NCI-H2227 treated with DMSO at 0.1 percent for 48 hours (cell line): Measurements from ENCODE around the gene NFATC2.

ENCODE experiments used
- DNase-seq: peaks from one replicate; lab custom pipeline; 2025; lab: John Stamatoyannopoulos, UW

The NFATC2 gene

DNA sequence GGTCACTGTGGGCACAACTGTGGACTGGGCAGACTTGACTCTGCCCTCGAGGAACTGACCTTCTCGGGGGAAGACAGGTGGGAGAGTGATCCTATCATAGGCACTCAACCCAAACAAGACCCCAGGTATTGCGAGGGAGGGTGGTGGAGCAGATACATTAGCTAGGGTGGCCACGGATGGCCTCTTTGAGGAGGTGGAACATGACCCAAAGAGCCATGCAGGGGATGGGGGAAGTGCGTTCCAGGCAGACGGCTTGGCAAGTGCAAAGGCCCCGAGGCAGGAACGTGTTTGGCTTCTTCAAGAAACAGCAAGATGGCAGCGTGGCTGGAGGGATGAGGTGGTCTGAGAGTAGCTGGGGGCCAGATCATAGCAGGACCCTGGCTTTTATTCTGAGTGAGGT lies 167.6 kb downstream of the NFATC2 start:
- DNase-seq: no peak

DNA sequence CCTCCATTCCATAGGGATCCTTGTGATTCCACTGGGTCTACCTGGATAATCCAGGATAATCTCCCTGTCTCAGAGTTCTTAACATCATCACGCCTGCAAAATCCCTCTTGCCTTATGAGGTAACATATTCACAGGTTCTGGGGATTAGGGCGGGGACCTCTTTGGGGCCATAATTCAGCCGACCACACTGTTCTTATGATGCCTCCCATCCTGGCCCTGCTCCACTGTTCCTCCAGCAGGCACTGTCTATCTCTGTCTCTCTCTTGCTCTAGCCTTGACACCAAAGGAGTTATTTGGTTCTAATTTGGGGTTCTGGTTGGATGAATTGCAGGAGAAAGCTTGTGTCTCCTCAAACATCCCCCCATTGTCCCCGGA lies 168.1 kb downstream of the NFATC2 start:
- DNase-seq: no peak

DNA sequence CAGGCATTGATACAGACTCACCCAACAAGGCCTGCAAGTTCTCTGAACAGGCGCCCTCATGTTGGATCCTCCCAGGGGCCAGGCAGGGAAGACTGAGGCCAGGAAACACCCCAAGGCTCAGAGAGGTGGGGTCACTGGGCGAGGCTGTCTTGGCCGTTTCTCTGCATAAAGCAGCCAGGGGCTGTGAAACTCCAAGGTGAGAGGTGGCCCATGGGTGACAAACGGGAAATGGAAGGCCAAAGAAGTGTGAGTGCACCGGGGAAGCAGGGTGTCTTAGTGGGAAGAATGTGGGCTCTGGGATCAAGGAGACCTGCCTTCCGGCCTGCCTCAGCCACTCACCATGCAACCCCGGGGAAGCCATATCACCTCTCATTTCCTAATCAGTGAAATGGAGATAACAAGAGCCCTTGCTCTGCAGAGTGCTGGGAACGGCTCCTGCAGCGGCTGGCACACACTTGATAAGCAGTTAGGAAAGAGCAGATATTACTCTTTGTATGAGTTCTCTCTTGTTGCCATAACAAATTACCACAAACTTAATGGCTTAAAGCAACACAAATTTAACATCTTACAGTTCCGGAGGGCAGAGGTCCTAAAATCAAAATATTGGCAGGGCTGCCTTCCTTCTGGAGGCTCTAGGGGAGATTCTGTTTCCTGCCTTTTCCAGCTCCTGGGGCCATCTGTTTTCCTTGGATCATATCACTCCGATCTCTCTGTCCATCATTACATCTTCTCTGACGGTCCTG lies 168.6 kb downstream of the NFATC2 start:
- DNase-seq: no peak

DNA sequence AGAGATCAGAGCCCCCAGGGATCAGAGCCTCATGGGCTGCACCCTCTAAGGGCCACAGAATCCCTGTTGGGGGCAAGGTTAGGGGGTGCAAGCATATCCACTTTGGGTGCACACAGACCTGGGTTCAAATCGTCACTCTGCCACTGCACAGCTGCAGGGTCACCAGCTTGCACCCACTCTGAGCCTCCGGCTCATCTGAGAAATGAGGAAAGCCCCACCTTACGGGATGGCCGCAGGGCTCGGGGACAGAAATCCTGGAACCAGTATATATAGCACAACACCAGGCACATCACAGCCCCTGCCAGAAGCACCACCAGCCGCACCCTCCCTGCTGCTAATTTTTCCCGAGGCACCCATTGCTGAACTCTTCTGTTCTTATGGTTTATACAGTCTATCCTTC lies 169.6 kb downstream of the NFATC2 start:
- no peak for DNase-seq

DNA sequence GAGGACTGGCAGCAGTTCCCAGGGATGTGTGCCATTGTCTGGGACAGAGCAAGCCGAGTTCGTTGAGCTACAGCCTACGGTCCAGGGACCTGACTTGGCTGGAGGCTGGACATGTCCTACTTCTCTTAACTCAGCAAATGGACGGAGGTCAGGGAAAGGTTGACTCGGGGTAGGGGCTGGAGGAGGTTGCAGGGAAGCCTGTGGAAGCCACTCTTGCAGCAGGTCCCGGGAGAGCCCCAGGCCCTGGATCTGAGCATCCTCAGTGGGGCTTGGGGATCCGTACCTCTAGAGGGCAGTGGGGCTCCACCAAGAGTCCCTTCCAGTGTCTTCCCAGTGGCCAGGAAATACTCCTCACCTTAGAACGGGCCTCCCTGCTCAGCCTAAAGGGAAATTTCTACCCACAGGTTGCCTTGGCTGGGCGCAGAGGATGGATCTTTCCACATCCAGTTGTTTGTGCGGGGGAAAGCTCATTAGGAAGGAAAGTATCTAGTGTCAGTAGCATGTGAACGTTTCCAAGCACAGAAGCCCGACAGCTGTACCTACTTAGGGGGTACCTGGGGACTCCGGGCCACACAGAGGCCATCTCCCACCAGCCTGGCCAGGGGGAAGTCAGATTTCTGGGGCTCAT lies 170.2 kb downstream of the NFATC2 start:
- DNase-seq: no peak

DNA sequence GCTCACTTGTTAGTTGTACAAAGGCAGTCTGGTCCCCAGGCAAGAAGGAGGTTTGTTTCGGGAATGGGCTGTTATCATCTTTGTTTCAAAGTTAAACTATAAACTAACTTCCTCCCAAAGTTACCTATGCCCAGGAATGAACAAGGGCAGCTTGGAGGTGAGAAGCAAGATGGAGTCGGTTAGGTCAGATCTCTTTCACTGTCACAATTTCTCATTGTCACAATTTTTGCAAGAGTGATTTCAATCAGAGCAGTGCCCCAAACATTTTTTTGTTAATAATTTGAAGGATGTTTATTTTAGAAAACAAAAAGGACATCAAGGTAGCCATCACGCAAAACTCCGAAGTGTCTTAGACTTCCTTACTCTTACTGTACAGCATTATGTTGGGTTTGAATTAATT lies 170.8 kb downstream of the NFATC2 start:
- no peak for DNase-seq

DNA sequence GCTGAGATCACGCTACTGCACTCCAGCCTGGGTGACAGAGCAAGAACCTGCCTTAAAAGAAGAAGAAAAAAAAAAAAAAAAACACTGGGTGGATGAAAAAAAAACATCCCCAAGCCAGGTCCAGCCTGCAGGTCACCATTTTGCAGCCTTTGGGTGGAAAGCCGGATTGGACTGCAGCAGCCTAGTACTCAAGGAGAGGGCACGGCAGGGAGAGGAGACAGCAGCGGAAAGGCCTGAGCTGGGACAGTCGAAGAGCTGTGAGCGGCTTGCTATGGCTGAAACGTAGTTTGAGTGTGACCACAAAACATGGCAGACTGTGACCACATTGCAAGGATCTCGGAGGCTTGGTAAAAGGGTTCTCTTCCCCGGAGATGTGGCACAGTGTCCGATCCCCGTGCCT lies 173.0 kb downstream of the NFATC2 start:
- DNase-seq: no peak

DNA sequence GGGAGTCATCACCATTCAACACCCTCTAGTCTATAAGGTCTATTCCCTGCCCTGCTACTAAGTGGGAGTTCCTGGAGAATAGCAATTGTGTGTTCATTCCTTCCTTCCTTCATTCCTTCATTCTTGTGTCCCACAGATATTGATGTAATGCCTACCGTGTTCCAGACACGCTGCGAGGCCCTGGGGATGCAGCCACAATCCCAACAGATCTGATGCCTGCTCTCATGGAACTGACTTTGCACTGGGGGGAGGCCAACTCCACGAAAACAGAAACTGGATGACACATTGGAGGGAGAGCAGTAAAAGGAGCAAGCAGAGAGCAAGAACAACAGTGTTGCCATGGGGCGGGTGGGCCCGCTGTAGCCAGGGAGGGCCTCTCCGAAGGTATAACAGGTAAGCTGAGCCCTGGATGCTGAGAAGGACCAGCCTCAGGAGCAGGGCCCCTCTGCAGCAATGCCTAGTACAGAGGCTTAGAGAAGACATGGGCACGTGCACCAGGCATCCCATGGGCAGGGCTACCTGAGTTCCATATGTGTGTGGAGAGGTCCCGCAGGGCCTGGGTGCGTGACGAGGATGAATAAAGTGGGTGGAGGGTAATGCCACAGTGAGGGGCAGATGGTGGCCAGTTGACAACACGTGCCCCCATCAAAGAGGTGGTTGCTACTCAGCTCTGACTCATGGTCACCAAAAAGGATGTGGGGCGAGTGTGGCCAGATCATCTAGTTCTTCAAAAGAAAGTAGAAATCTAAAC lies 173.9 kb downstream of the NFATC2 start:
- DNase-seq: no peak

DNA sequence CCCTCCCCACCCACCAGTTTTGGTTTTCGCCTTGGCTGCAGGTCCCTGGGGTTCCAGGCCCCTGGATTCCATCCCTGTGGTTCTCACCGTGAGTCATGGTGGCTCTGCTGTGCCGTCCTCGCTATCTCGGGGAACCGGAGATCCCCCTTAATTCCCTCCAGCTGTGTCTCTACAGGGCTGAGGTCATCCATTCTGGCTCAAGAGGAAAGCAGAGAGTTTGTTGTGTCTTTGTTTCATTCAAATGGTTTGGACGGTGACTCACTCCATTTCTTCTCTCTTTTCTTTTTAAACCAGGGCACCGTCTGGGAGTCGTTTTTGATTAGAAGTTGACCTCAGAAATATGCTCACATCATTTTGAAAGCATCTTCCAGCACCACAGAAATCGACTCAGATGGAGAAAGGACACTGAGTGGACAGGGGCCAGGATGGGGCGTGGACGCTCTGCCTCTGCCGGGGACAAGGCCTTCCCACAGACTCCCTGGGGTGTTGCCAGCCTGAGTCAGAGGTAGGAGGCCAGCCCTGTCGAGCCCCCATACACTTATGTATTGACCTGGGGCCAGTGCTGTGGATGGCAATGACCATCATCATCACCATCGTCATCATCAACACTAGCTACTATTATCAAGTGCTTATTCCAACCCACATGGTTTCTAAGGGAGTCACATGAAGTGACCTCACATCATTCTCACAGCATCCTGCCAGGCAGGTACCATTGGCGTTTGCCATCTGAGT lies 176.2 kb downstream of the NFATC2 start:
- no peak for DNase-seq

DNA sequence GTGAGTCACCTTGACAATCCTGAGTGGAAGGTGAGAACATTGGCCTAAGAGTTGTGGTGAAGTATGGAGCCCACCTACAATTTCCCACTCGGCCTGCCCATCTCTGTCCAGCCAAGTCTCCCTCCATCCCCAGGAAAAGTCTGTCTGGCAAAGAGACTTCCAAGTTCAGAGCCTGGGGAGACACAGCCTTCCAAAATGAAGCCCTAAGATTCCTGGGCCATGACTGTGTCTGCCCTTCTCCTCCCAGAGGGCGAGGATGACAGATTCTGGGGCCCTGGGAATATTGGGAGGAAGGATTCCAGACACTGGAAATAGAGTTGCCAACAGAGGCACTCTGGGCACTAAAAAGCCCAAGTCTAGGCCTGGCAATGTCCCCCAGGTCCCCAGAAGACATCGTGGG lies 176.8 kb downstream of the NFATC2 start:
- no peak for DNase-seq

DNA sequence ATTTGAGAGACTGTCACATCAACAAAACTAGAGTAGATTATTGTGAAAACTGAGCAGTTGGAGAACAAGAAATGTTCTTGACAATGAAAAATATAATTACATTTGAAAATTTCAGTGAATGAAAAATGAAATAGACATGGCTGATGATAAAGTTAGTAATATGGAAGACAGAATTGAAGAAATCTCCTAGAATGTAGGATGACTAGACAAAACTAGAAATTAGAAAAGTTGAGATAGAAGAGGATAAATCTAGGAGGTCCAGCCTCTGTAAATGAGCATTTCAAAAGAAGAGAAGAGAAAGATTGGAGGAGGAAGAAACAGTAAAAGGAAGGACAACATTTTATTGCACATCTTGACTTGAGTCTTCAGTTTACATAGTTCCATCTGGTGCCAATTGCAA lies 178.7 kb downstream of the NFATC2 start:
- no peak for DNase-seq

DNA sequence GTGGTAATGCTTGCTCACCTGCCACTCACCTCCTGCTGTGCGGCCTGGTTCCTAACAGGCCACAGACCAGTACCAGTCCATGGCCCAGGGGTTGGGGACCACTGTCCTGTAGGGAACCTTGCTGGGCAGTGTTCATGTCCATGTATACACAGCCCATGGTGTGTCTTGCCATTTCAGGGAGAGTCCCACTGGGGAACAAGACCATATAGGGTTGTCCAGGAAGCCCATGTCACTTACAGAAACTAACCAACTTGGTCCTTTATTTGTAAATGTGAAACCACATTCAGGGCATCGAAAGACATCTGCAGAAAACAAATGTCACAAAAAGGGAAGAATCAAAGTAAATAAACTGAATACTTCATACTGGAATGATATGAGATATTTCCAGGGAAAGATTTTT lies 179.1 kb downstream of the NFATC2 start:
- DNase-seq: no peak

DNA sequence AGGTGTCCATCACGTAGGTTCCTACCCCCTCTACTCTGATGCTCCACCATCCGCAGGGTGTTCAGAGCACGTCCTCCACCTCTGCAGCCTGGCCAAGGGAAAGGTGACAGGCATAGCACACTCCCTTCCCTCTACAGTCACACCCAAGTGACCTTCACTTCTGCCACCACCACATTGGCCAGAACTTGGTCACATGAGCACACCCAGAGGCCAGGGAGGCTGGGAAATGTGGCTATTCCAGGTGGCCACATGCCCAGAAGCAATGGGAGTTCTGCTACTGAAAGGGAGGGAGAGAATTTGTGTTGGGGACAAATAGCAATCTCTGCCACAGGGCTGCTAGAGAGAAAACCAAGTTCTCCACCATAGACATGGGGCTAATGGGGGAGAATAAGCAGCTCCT lies 180.3 kb downstream of the NFATC2 start:
- no peak for DNase-seq

DNA sequence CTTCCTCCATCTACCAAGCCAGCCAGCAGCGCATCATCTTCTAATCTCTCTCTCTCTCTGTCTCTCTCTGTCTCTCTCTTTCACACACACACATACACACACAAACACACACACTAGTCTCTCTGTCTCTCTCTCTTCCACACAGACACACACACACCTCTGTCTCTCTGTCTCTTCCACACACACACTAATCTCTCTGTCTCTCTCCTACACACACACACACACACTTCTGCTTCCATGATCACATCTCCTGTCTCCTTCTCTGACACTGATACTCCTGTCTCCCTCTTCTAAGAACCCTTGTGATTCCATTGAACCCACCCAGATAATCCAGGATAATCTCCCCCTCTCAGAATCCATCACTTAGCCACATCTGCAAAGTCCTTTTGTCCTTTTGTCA lies 181.3 kb downstream of the NFATC2 start:
- no peak for DNase-seq

DNA sequence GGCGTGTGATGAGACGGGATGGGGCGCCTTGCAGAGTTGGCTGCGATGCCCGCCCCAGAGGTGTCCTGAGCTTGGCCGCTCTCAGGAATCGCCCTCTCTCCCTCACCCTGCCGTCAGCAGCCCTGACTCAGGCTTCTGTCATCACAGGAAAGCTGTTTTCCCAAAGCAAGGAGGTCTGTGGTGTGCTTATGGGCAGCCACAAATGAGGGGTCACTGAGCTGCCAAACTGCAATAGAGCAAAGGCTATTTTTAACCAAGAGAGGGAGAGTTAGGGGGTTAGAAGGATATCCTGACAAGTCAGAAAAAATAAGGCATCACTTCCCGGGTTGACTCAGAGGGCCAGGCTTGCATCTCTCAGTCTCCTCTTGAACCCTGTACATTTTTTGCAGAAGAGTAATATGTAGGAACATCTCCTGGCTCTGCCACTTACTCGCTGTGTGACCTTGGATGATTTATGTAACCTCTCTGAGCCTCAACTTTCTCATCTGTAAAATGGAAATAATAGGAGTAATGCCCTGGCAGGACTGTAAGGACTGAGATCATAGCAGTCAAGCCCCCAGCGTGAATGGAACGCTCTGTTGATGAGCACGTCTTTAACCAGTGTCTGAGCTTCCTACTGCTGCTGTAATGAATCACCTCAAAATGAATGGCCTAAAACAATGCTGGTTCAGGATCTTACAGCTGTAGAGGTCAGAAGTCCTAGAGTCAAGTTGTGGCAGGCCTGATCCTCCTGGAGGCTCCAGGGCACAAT lies 181.9 kb downstream of the NFATC2 start:
- no peak for DNase-seq

DNA sequence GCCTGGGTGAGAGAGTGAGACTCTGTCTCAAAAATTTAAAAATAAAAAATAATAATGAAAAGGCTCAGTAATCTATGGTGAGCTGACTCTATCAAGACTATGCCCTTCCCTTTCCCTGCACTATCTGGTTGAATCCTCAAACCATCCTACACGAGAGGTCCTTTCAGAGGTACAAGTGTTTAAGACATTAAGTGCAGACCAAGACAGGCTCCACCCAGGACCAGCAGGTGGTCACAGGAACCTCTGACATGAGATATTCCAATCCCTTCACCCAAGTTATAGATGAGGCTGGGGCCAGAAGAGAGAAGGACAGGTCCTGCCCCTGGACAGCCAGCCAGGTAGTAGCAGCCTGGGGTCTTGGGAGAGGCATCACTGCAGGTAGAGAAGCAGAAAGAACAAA lies 182.6 kb downstream of the NFATC2 start:
- DNase-seq: no peak

DNA sequence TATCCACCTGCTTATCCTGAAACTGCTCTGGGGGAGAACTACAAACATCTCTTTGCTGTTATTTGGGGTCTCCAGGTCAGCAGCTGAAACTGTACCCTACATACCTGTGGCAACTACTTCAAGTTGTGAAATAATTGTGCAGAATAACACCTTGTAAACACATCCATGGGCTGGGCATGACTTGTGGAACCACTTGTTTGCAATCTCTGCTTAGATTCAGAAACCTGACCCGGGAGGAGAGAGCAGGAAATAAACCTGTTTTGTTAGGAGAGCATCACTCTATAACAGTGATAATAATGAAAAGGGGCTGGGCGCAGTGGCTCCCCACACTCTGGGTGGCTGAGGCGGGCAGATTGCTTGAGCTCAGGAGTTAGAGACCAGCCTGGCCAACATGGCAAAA lies 183.1 kb downstream of the NFATC2 start:
- no peak for DNase-seq

DNA sequence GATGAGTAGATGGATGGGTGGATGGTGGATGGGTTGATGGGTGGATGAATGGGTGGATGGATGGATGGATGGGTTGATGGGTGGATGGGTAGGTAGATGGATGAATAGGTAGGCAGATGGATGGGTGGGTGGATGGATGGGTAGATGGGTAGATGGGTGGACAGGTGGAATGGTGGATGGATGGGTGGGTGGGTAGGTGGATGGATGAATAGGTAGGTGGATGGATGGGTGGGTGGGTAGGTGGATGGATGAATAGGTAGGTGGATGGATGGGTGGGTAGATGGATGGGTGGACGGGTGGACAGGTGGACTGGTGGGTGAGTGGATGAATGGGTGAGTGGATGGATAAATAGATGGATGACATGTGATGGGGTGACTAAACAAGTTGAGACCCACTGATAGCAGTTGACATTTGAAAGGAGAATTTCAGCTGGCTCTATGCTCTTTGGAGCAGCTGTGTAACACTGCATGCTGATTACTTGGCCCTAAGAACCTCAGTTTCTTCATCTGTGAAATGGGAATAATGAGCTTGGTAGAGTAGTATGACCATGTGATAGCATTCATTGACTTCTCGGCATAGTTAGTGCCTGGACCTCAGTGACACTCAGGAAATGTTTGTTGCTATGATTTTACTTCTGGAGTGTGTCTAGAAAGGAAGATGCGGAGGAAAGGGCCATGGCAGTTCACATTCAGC lies 184.3 kb downstream of the NFATC2 start:
- DNase-seq: no peak

DNA sequence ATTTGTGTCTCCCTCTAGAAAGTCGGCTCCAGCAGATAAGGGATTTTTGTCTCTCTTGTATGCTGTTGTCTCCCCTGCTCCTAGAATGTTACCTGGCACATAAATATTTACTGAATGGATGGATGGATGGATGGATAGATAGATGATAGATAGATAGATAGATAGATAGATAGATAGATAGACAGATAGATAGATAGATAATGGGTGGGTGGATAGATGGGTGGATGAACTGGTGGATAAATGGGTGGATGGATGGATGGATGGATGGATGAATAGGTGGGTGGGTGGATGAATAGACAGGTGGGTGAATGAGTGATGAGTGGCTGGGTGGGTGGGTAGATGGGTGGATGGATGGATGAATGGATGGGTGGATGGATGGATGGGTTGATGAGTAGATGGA lies 185.0 kb downstream of the NFATC2 start:
- no peak for DNase-seq

DNA sequence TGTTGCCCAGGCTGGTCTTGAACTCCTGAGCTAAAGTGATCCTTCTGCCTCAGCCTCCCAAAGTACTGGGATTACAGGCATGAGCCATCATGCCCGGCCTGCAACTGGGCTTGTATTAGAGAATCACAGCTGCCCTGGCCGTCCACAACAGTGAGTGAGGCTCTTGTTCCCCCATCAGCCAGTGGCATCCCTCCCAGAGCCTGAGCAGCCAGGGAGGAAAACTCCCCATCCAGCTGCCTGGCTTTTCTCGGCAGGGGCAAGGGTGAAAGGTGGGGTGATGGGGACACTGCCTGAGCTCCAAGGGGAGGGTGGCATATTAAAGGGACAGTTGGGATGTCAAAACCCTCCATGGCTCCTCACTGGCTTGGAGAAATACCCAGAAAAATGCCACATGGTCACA lies 185.6 kb downstream of the NFATC2 start:
- DNase-seq: no peak

DNA sequence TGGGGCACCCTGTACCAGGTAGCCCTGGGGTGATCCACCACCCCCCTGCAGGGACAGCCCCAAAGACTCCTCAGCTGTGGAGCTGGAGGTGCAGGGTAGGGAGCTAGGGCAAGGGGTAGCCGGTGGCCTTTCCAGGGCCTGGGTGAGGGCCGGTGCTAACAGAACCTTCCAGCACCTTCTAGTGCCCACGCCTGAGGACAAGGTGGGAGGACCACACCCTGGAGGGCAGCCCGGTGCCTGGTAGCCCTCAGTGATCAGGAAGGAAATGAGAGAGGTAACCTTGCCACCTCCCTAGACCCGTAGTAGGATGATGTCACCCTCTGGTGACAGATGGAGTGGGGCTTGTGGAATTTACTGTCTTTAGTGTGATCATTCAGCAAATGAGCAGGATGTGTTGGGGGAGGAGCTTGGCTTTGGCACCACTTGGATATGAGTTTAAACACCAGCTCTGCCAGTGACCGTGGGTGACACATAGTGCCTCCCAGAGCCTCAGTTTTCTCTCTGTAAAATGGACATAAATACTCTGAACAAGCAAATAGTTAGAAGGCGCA lies 187.7 kb downstream of the NFATC2 start:
- no peak for DNase-seq
